OCI-LY7 (cell line): ENCODE measurements around the gene PDXK.

ENCODE experiments used
- EZH2phosphoT487 ChIP-seq: fragments of 200-600 bp; sonication (generic); IDR thresholded peaks from 2 replicates; pipeline ENCODE4 v1.6.1; 2018; ENCODE audit warnings: low read depth, borderline replicate concordance, mild to moderate bottlenecking, mixed run types, antibody characterized with exemption, low read length, moderate library complexity, mixed read lengths
- TF ChIP-seq, protein P1 (sequence below): fragments of 200-600 bp; sonication (generic); conservative IDR thresholded peaks from 2 replicates; pipeline ENCODE4 v1.5.1; 2014; ENCODE audit warnings: mild to moderate bottlenecking, antibody characterized with exemption, low read length, moderate library complexity, mixed read lengths

DNA sequence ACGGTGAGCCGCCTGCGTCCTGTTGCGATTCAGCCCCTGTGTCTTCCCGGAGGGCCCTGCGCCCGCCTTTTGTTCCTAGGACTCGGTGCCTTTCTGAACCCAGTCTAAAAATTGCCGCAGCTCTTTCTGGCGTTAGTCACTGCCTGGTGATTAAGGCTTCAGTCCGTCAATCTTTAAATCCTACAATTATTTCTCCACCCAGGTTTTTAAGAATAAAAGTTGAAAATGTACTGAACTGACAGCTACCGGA is 16.2 kb upstream of the PDXK start:
- TF ChIP-seq, protein P1, sequence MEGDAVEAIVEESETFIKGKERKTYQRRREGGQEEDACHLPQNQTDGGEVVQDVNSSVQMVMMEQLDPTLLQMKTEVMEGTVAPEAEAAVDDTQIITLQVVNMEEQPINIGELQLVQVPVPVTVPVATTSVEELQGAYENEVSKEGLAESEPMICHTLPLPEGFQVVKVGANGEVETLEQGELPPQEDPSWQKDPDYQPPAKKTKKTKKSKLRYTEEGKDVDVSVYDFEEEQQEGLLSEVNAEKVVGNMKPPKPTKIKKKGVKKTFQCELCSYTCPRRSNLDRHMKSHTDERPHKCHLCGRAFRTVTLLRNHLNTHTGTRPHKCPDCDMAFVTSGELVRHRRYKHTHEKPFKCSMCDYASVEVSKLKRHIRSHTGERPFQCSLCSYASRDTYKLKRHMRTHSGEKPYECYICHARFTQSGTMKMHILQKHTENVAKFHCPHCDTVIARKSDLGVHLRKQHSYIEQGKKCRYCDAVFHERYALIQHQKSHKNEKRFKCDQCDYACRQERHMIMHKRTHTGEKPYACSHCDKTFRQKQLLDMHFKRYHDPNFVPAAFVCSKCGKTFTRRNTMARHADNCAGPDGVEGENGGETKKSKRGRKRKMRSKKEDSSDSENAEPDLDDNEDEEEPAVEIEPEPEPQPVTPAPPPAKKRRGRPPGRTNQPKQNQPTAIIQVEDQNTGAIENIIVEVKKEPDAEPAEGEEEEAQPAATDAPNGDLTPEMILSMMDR, result no peak
- TF ChIP-seq EZH2phosphoT487, result no peak
